Osteoblast (primary cell): ENCODE measurements around the gene WASF2. TPM values are rescaled to one million over a fixed set of nuclear protein-coding genes. Genes with fewer than 3 reads are reported as not detected.

Experiments used
- DNase-seq: peaks from one replicate; pipeline ENCODE4 v3.0.0; 2011; ENCODE audit warnings: low spot score, mixed read lengths; ENCODE audit not compliant: insufficient read length; ENCODE audit errors: missing footprints
- H2AFZ ChIP-seq: 2 replicates; pipeline ENCODE4 v1.6.0; 2011; ENCODE audit warnings: mild to moderate bottlenecking, low read length
- H3K27ac ChIP-seq: 2 replicates; pipeline ENCODE4 v1.5.1; 2011; ENCODE audit warnings: mild to moderate bottlenecking, low read depth, low read length, moderate library complexity
- H3K27me3 ChIP-seq: 2 replicates; pipeline ENCODE4 v1.6.0; 2012; ENCODE audit warnings: mild to moderate bottlenecking, control low read depth, inconsistent platforms, low read length, moderate library complexity; ENCODE audit not compliant: insufficient read depth
- H3K36me3 ChIP-seq: 2 replicates; pipeline ENCODE4 v1.5.1; 2011; ENCODE audit warnings: mild to moderate bottlenecking, low read length, control low read depth, moderate library complexity; ENCODE audit not compliant: insufficient read depth
- H3K4me1 ChIP-seq: 2 replicates; pipeline ENCODE4 v1.5.1; 2011; ENCODE audit warnings: mild to moderate bottlenecking, low read length, control low read depth, moderate library complexity; ENCODE audit not compliant: insufficient read depth
- H3K4me2 ChIP-seq: 2 replicates; pipeline ENCODE4 v1.6.0; 2011; ENCODE audit warnings: mild to moderate bottlenecking, low read length; ENCODE audit not compliant: insufficient read depth
- H3K4me3 ChIP-seq: fragments of 200-600 bp; sonication (generic); 3 replicates; pipeline ENCODE4 v1.5.1; 2012; ENCODE audit warnings: mild to moderate bottlenecking, low read length, inconsistent platforms; ENCODE audit not compliant: insufficient read depth
- H3K79me2 ChIP-seq: 2 replicates; pipeline ENCODE4 v1.6.0; 2012; ENCODE audit warnings: mild to moderate bottlenecking, low read length, control low read depth, inconsistent platforms; ENCODE audit not compliant: insufficient read depth
- H3K9me3 ChIP-seq: 2 replicates; pipeline ENCODE4 v1.5.1; 2011; ENCODE audit warnings: low read depth, low read length, control low read depth
- H4K20me1 ChIP-seq: 2 replicates; pipeline ENCODE4 v1.6.0; 2012; ENCODE audit warnings: mild to moderate bottlenecking, low read length, control low read depth; ENCODE audit not compliant: insufficient read depth
- total RNA-seq: library from RNA; depleted of rRNA; stranded (reverse); fragments of >200 nt; gene quantifications from 2 replicates; pipeline ENCODE4 v1.2.3, GENCODE V29; 2012
- TF ChIP-seq, protein P1 (sequence below): IDR thresholded peaks from 2 replicates; pipeline ENCODE4 v1.5.1; 2011; ENCODE audit warnings: mild to moderate bottlenecking, low read depth, low read length, moderate library complexity; ENCODE audit errors: extremely low read depth

Gene WASF2
- total RNA-seq, 1 donor: 24.6 TPM

DNA sequence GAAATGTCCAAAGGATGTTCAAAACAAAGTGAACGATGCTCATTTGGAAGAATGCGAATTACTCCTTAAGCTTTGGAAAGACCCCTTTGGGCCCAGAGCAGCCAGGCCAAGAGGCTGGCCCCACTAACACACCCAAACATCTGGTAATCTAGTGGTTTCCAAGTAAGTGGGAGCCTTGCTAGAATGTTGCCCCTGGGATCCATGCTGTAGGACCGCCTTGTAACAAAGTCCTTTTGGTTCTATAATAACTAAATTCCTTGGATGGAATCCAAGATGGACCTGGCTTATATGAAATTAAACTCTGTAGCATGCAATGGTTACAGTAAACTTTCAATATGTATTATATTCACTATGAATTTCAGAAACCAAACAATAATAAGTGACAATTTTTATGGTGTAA lies 72.3 kb downstream of the WASF2 start:
- TF ChIP-seq, protein P1, sequence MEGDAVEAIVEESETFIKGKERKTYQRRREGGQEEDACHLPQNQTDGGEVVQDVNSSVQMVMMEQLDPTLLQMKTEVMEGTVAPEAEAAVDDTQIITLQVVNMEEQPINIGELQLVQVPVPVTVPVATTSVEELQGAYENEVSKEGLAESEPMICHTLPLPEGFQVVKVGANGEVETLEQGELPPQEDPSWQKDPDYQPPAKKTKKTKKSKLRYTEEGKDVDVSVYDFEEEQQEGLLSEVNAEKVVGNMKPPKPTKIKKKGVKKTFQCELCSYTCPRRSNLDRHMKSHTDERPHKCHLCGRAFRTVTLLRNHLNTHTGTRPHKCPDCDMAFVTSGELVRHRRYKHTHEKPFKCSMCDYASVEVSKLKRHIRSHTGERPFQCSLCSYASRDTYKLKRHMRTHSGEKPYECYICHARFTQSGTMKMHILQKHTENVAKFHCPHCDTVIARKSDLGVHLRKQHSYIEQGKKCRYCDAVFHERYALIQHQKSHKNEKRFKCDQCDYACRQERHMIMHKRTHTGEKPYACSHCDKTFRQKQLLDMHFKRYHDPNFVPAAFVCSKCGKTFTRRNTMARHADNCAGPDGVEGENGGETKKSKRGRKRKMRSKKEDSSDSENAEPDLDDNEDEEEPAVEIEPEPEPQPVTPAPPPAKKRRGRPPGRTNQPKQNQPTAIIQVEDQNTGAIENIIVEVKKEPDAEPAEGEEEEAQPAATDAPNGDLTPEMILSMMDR: no peak
- Histone ChIP-seq H3K36me3 (peaks cover 52% of the 10 kb centered on the region), H3K79me2 (peaks cover 61% of the 10 kb centered on the region)

DNA sequence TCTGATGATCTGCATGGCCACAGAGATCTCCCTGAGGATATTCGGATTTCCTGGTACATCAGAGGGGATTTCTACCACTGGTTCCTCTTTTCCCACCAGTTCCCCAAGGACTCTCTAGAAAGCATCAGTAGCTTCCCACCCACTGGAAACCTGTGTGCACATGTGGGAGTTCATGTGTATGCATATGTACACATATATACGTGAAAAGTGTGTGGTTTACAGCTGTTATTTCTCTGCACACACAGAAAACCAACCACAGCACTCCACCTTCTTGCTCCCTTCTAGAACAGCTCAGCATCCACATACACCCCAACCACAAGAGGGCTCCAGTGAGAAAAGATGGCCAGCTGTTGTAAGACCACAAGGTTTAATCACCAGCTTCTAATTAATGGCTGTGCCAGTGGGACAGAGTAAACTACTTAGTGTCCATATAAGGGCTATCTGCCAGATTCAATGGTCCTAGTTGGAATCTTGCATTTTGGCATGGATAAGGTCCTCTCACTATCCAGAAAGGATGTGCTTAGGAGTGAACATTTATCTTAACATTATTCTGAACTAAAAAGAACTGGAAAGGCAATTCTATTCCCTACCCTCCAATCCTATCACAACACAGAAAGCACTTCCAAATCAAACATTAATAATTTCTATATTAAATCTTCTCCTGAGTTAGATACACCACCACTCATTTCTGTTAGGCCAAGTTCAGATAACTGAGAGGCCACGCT lies 73.4 kb downstream of the WASF2 start:
- H3K4me2 ChIP-seq: no peak overlapping the region
- no peaks in the 10 kb centered on the region for H4K20me1 ChIP-seq
- H3K27ac ChIP-seq: no peak overlapping the region
- DNase-seq: peak; percentile 52
- no peaks in the 10 kb centered on the region for H3K27me3 ChIP-seq
- H3K9me3 ChIP-seq: no peaks in the 10 kb centered on the region
- H3K79me2 ChIP-seq: peaks cover 57% of the 10 kb centered on the region
- peaks cover 19% of the 10 kb centered on the region for H3K4me1 ChIP-seq
- H3K4me3 ChIP-seq: no peak overlapping the region
- peaks cover 62% of the 10 kb centered on the region for H3K36me3 ChIP-seq
- no peak overlapping the region for H2AFZ ChIP-seq
- TF ChIP-seq, protein P1: peak; percentile 85

More for the DNA sequence above, 72.3 kb downstream of the WASF2 start:
- H3K27ac ChIP-seq: peak overlapping the region; percentile 87
- H2AFZ ChIP-seq: no peak overlapping the region
- peaks cover 19% of the 10 kb centered on the region for H3K4me1 ChIP-seq
- no peaks in the 10 kb centered on the region for H4K20me1 ChIP-seq
- H3K9me3 ChIP-seq: no peaks in the 10 kb centered on the region
- H3K4me2 ChIP-seq: peak overlapping the region; percentile 19
- DNase-seq: no peak
- H3K27me3 ChIP-seq: no peaks in the 10 kb centered on the region
- no peak overlapping the region for H3K4me3 ChIP-seq

DNA sequence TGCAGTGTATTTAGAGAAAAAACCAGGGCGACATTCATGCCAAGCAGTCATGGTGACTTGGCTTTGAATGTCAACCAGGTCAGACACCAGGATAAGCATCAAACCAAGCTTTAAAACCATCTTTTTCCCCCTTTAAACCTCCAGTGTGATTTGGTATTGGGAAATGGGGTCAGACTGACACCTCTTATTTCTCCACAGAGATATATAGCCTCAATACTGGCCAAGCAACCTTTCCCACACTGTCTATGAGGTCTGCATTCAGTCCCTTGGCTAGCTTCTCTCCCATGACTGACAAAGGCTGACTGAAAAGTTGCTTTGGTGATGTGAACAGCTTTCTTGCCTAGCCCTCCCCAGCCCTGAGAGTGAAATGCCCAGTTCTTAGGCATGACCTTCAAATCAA lies 75.9 kb downstream of the WASF2 start:
- no peak overlapping the region for H3K4me2 ChIP-seq
- H3K27me3 ChIP-seq: no peaks in the 10 kb centered on the region
- no peak overlapping the region for H2AFZ ChIP-seq
- no peak overlapping the region for H3K4me3 ChIP-seq
- DNase-seq: no peak
- H3K79me2 ChIP-seq: peaks cover 32% of the 10 kb centered on the region
- peaks cover 15% of the 10 kb centered on the region for H3K4me1 ChIP-seq
- no peaks in the 10 kb centered on the region for H4K20me1 ChIP-seq
- peaks cover 78% of the 10 kb centered on the region for H3K36me3 ChIP-seq
- TF ChIP-seq, protein P1: no peak
- H3K27ac ChIP-seq: no peak overlapping the region
- H3K9me3 ChIP-seq: no peaks in the 10 kb centered on the region

DNA sequence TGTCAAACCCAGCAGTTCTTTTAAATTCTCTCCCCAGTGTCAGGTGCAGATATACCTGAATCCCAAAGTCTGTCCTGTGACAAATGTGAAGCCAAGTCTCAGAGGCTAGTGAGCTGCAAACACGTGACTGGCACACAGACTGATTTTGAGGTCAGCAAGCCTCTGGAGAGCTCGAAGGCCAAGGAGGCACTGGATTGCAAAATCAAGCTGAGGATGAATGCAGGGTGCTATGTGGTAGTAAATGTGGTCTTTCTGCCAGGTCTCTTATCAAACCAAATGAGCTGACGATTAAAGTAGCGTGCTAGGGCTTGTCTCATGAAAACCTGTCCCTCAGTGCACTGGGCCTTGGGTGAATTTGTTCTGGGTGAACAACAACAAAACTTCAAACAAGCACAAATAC lies 77.0 kb downstream of the WASF2 start:
- H3K36me3 ChIP-seq: peaks cover 82% of the 10 kb centered on the region
- DNase-seq: no peak

More for the DNA sequence above, 77.0 kb downstream of the WASF2 start:
- H3K4me3 ChIP-seq: no peak overlapping the region
- no peaks in the 10 kb centered on the region for H3K9me3 ChIP-seq
- no peak overlapping the region for H2AFZ ChIP-seq
- H3K27ac ChIP-seq: no peak overlapping the region
- no peak overlapping the region for H3K4me2 ChIP-seq
- H3K4me1 ChIP-seq: peaks cover 4% of the 10 kb centered on the region
- H4K20me1 ChIP-seq: no peaks in the 10 kb centered on the region
- peaks cover 29% of the 10 kb centered on the region for H3K79me2 ChIP-seq
- TF ChIP-seq, protein P1: no peak
- no peaks in the 10 kb centered on the region for H3K27me3 ChIP-seq
